OCI-LY1 (cell line): ENCODE data around the gene MKKS.

Source experiments
- CTCF ChIP-seq: fragments of 200-600 bp; sonication (generic), shearing (Covaris generic); IDR thresholded peaks from 2 replicates; pipeline ENCODE4 v1.5.1; 2017; ENCODE audit warnings: mild to moderate bottlenecking, antibody characterized with exemption, low read length, moderate library complexity, mixed read lengths
- EZH2 ChIP-seq: fragments of 200-600 bp; sonication (generic), shearing (Covaris generic); IDR thresholded peaks from 2 replicates; pipeline ENCODE4 v1.8.0; 2017; ENCODE audit warnings: borderline replicate concordance, mixed run types, mild to moderate bottlenecking, antibody characterized with exemption, low read length, moderate library complexity, mixed read lengths

- TF ChIP-seq CTCF (no peak), EZH2 (no peak)
Measured at GRCh38 chr20:10465135-10465534, 31.1 kb upstream of the MKKS start.
